ENCODE results near the gene TRIM41. TPM values are rescaled to one million over a fixed set of nuclear protein-coding genes. Genes with fewer than 3 reads are reported as not detected.
"Not testable (repeated sequence)": the region's sequence is repeated elsewhere in the genome, so short reads cannot be mapped to it uniquely, and the experiment has no call there.

Gene TRIM41
- total RNA-seq, 1 donor from 2014 or later = 24.6 TPM

DNA sequence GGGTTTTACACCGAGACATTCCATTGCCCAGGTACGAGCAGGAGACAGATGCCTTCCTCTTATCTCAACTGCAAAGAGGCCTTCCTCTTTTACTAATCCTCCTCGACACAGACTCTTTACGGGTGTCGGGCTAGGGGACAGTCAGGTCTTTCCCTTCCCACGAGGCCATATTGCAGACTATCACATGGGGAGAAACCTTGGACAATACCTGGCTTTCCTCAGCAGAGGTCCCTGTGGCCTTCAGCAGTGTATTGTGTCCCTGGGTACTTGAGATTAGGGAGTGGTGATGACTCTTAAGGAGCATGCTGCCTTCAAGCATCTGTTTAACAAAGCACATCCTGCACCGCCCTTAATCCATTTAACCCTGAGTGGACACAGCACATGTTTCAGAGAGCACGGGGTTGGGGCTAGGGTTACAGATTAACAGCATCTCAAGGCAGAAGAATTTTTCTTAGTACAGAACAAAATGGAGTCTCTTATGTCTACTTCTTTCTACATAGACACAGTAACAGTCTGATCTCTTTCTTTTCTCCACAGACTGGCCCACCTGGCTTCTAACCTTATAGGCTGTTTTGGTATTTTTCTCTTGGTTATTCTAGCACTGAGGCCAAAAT lies 44.3 kb downstream of the TRIM41 start:
- ATAC-seq; intact Hi-C loops (cut with DNase I); DNase-seq (ENCODE audit: low spot score): not testable (repeated sequence)

- ATAC-seq; DNase-seq (ENCODE audit: low spot score); intact Hi-C loops (cut with DNase I): not testable (repeated sequence)
Observed at GRCh38 chr5:181267907-181268306, 44.8 kb downstream of the TRIM41 start.

GRCh38 chr5:181271081-181271480 lies 48.0 kb downstream of the TRIM41 start:
- ATAC-seq (no peak), DNase-seq (ENCODE audit: low spot score) (no peak)
- intact Hi-C loops (cut with DNase I) = no loop called here

- ATAC-seq; intact Hi-C loops (cut with DNase I); DNase-seq (ENCODE audit: low spot score): not testable (repeated sequence)
Observed at GRCh38 chr5:181273433-181273744, 50.3 kb downstream of the TRIM41 start.

DNA sequence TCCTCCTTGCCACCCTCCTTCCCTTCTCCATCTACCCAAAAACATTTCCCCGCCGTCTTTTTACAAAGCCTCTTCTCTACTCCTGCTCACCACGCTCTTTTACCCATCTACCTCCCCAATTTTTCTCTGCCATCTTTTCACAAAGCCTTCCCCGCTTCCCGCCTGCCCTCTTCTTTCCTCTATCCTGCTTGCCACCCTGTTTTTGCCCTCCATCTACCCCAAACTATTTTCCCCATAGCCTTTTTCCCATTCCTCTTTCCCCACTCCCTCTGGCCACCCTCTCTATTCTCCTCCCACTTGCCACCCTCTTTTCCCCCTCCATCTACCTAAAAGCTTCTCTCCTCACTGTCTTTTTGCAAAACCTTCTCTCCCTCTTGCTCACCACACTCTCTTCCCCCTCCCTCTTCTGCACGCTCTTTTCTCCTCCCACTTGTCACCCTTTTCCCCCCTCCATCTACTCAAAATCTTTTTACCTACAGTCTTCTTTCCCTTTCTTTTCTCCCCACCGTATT lies 57.2 kb downstream of the TRIM41 start:
- intact Hi-C loops (cut with DNase I) = no loop called here
- DNase-seq (ENCODE audit: low spot score) = no peak
- ATAC-seq = no peak

DNA sequence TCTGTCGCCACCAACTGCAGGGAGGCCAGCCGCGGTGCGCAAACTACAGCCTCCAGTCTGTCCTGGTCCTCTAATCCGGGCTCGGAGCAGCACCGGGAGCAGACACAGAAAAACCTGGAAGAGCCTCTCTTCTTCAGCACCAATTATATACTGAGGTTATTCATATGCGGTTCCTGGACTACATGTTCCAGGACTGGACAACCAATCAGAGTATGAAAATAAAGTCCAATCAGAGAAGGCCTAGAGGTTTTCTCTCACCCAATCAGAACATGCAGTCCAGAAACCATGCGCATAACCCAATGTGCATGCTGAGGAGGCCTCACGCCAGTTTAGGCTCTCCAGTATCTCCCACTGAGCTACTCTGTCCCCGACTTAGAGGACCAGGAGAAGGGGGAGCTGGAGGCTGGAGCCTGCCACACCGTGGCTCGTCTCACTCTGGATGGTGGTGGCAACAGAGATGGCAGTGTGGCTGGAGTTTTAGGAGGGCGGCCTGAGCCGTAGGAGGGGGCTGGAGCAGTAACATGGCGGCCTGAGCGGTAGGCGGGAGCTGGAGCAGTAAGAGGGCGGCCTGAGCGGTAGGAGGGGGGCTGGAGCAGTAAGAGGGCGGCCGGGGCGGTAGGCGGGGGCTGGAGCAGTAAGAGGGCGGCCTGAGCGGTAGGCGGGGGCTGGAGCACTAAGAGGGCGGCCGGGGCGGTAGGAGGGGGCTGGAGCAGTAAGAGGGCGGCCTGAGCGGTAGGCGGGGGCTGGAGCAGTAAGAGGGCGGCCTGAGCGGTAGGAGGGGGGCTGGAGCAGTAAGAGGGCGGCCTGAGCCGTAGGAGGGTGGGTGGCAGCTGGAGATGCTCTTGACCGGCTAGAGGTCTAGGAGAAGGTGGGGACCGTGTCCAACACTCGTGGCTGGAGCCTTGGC lies 58.2 kb downstream of the TRIM41 start:
- DNase-seq (ENCODE audit: low spot score) (no peak), ATAC-seq (no peak)
- intact Hi-C loops (cut with DNase I) = no loop called here

- intact Hi-C loops (cut with DNase I) = no loop called here
- ATAC-seq (no peak), DNase-seq (ENCODE audit: low spot score) (no peak)
Observed at GRCh38 chr5:181281984-181282316, 58.9 kb downstream of the TRIM41 start.

GRCh38 chr5:181282415-181282814 lies 59.3 kb downstream of the TRIM41 start:
- intact Hi-C loops (cut with DNase I); ATAC-seq; DNase-seq (ENCODE audit: low spot score): not testable (repeated sequence)

- intact Hi-C loops (cut with DNase I) = no loop called here
- ATAC-seq (no peak), DNase-seq (ENCODE audit: low spot score) (no peak)
Observed at GRCh38 chr5:181282874-181283273, 59.8 kb downstream of the TRIM41 start.

- intact Hi-C loops (cut with DNase I) = no loop called here
- no peak for DNase-seq (ENCODE audit: low spot score)
- ATAC-seq = no peak
Observed at GRCh38 chr5:181283347-181283746, 60.3 kb downstream of the TRIM41 start.

DNA sequence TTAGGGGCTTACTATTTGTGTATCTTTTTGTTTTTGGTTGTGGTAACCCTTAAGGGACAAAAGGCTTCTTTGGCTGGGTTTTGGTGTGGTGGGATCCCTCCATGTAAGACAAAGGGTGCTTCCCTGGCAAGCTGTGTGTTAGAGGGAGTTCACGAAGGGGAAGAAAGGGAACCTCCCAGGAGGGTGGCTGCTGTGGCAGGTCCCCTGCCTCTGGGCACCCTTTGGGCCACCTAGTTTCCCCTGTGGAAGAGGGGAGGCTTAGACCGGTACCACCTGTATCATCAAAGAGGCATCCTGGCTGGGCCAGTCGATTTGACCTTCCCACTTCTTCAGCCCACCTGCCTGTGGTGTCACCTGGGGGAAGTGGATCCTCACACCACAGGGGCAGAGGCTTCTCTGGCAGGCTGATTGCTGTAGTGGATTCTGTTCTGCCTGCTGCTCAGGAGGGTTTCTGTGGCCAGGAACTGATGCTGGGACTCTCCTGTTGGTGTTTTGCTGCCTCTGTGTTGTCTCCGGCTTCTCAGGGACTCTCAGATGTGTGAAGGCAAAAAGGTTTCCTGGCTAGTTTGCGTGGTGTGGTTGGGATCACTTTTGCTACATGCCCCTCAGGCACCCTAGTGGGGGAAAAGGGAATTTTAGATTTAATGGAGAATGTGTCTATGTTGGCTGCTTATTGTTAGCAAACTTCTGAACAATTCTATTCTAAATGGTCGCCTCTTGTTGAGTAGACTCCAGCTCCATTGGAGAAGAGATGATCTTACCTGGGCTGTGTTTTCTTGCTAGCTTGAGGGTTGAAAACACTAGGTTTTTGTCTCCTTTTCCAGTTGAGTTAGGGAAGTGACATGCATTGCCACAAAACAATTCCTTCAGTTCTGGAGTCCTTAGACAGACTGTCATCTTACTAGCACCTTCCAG lies 61.0 kb downstream of the TRIM41 start:
- DNase-seq (ENCODE audit: low spot score); ATAC-seq; intact Hi-C loops (cut with DNase I): not testable (repeated sequence)

Small RNAs within 50 kb of the gene (microRNA-seq; reads per million reads assigned to microRNA genes)
- not detected for gene MIR4638

Other genes with a start within 250 kb of the TRIM41 start
- not detected for gene BTNL3, start 234.4 kb upstream of the TRIM41 start, total RNA-seq
- 105 TPM for gene BTNL9, start 183.0 kb upstream of the TRIM41 start, total RNA-seq
- gene OR2V1, start 92.1 kb upstream of the TRIM41 start, total RNA-seq = not detected
- gene OR2V2, start 75.7 kb upstream of the TRIM41 start, total RNA-seq = not detected
- gene TRIM7, start 18.1 kb upstream of the TRIM41 start, total RNA-seq = 3.2 TPM
- 1,122 TPM for gene RACK1, start 20.6 kb downstream of the TRIM41 start, total RNA-seq
- gene TRIM52, start 37.9 kb downstream of the TRIM41 start, total RNA-seq = 14.1 TPM
- gene OR4F3, start 144.0 kb downstream of the TRIM41 start, total RNA-seq = not detected

Data from sciatic nerve (tissue), 2 donors.